Measurements from ENCODE around the gene CCDC28B. TPM values are rescaled to one million over a fixed set of nuclear protein-coding genes. Genes with fewer than 3 reads are reported as not detected.
A peak's percentile ranks its signal among the peaks of the same experiment; 100 is the strongest.

Gene CCDC28B
- polyA plus RNA-seq, 3 donors = 2.5 to 5.6 (median 3.7) TPM

DNA sequence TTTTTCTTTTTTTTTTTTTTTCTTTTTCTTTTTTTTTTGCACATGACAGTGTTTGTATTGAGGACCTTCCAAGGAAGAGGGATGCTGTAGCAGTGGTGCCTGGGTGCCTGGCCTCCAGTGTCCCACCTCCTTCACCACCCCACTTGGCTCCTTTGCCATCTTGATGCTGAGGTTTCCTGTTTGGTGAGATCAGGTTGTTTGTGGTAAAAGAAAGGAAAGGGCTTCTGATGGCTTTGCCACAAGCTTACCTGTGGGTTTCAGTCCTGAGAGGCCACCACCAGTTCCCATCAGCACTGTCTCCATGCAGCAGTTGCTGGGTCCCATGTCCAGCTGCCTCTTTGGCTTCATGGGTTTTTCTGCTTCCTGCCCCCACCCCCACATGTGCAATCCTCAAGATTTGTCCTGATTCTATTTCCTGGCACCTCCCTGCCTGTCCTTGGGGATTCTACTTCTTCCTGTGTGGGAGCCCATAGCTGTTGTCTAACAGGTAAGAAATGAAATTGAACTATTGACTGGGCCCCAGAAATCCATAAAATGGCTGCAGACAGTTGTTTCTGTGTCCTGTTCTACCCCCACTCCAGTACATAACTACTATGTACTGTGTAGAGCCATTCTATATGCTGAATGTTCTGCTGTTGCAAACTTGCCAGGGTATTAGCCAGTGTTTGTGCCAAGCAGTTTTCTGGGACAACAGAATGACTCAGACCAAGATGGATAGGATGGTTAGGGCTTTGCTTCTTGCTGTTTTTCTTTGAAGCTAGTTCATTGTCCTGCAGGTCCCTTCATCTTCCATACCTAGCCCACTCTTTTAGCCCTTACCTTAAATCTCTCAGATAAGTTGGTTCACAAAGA is 4.2 kb upstream of the CCDC28B start:
- peaks cover 15% of the 10 kb centered on the region for H3K4me1 Mint-ChIP-seq
- peaks cover 0 to under 1% (median under 1%) of the 10 kb centered on the region in 3 donors for H3K27me3 Mint-ChIP-seq (ENCODE audit: low read depth in 3 of 3)
- Histone ChIP-seq H3K4me1 (ENCODE audit: control insufficient read depth in 1 of 2, insufficient read depth in 2 of 2, low read length in 2 of 2) (peaks cover 12 to 17% of the 10 kb centered on the region in 2 donors), H3K27ac (ENCODE audit: low read depth in 1 of 2, low read length in 2 of 2) (no peak overlapping the region), H3K79me2 (ENCODE audit: insufficient read depth, low read length) (no peaks in the 10 kb centered on the region), H3K9ac (ENCODE audit: insufficient read depth, low read length, poor library complexity, severe bottlenecking) (no peak overlapping the region), H3K36me3 (replicated peaks in 1 of 2; ENCODE audit: control insufficient read depth in 1 of 2, insufficient read depth in 2 of 2, low read length in 2 of 2) (peaks cover 62 to 73% of the 10 kb centered on the region in 2 donors), H4K20me1 (ENCODE audit: insufficient read depth, low read length) (no peaks in the 10 kb centered on the region), H2AFZ (ENCODE audit: insufficient read depth, low read depth, low read length, poor library complexity, severe bottlenecking) (no peak overlapping the region), H3K4me3 (replicated peaks in 1 of 3; ENCODE audit: low read depth in 2 of 3, low read length in 3 of 3) (no peak overlapping the region), H3K9me3 (replicated peaks in 1 of 2; ENCODE audit: control insufficient read depth in 1 of 2, insufficient read depth in 1 of 2, low read length in 2 of 2) (no peaks in the 10 kb centered on the region), H3K27me3 (ENCODE audit: control insufficient read depth in 2 of 2, insufficient read depth in 2 of 2, low read length in 2 of 2) (no peaks in the 10 kb centered on the region), H3K4me2 (replicated peaks; ENCODE audit: extremely low read depth, low read length, poor library complexity, severe bottlenecking) (no peak overlapping the region)
- TF ChIP-seq, protein P1, sequence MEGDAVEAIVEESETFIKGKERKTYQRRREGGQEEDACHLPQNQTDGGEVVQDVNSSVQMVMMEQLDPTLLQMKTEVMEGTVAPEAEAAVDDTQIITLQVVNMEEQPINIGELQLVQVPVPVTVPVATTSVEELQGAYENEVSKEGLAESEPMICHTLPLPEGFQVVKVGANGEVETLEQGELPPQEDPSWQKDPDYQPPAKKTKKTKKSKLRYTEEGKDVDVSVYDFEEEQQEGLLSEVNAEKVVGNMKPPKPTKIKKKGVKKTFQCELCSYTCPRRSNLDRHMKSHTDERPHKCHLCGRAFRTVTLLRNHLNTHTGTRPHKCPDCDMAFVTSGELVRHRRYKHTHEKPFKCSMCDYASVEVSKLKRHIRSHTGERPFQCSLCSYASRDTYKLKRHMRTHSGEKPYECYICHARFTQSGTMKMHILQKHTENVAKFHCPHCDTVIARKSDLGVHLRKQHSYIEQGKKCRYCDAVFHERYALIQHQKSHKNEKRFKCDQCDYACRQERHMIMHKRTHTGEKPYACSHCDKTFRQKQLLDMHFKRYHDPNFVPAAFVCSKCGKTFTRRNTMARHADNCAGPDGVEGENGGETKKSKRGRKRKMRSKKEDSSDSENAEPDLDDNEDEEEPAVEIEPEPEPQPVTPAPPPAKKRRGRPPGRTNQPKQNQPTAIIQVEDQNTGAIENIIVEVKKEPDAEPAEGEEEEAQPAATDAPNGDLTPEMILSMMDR (IDR thresholded peaks at IDR 0.05) = no peak
- no peak overlapping the region for H3K4me3 Mint-ChIP-seq
- intact Hi-C loops (cut with micrococcal nuclease) = no loop called here
- no peak for DNase-seq
- peaks cover 0 to 1% (median 0%) of the 10 kb centered on the region in 7 donors for H3K9me3 Mint-ChIP-seq
- peak overlapping the region in 2 of 7 donors; percentile 20 to 29 for H3K27ac Mint-ChIP-seq
- H3K36me3 Mint-ChIP-seq = peaks cover 66 to 71% of the 10 kb centered on the region in 2 donors

DNA sequence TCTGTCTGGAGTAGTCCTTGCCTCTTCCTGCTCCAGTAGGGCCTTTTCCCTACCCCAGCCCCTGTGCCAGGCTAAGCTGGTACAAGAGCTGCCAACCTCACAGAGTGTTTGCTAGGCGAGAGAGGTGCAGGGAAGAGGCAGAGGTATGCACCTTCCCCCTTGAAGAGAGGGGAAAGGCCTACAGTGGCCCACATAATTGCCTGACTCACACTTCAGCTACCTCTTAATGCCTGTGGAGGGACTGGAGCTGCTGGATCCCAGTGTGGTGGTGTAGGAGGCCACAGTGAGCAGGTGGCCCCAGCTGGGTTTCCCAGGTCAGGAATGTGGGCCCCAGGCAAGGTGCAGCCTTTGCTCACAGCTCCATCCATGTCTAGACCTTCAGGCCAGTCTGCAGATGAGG is 3.3 kb upstream of the CCDC28B start:
- H3K4me2 ChIP-seq (replicated peaks; ENCODE audit: extremely low read depth, low read length, poor library complexity, severe bottlenecking) = no peak overlapping the region
- WGBS (ENCODE audit: insufficient coverage) = no CpG with 5 or more reads among the region's 1 CpG
- H3K9me3 ChIP-seq (replicated peaks in 1 of 2; ENCODE audit: control insufficient read depth in 1 of 2, insufficient read depth in 1 of 2, low read length in 2 of 2) = no peaks in the 10 kb centered on the region
- no peaks in the 10 kb centered on the region for H3K79me2 ChIP-seq (ENCODE audit: insufficient read depth, low read length)
- intact Hi-C loops (cut with micrococcal nuclease) = no loop called here
- H3K4me3 ChIP-seq (replicated peaks in 1 of 3; ENCODE audit: low read depth in 2 of 3, low read length in 3 of 3) = no peak overlapping the region
- H3K36me3 ChIP-seq (replicated peaks in 1 of 2; ENCODE audit: control insufficient read depth in 1 of 2, insufficient read depth in 2 of 2, low read length in 2 of 2) = peaks cover 54 to 64% of the 10 kb centered on the region in 2 donors
- Mint-ChIP-seq H3K4me3 (no peak overlapping the region), H3K36me3 (peaks cover 57 to 62% of the 10 kb centered on the region in 2 donors), H3K27me3 (ENCODE audit: low read depth in 3 of 3) (peaks cover 0 to 7% (median 6%) of the 10 kb centered on the region in 3 donors), H3K4me1 (peaks cover 23% of the 10 kb centered on the region), H3K27ac (peak overlapping the region in 3 of 7 donors; percentile 29 to 75 (median 64)), H3K9me3 (peaks cover 0 to 1% (median 0%) of the 10 kb centered on the region in 7 donors)
- H4K20me1 ChIP-seq (ENCODE audit: insufficient read depth, low read length) = no peaks in the 10 kb centered on the region
- H3K27me3 ChIP-seq (ENCODE audit: control insufficient read depth in 2 of 2, insufficient read depth in 2 of 2, low read length in 2 of 2) = no peaks in the 10 kb centered on the region
- H3K9ac ChIP-seq (ENCODE audit: insufficient read depth, low read length, poor library complexity, severe bottlenecking) = no peak overlapping the region
- peaks cover 21 to 24% of the 10 kb centered on the region in 2 donors for H3K4me1 ChIP-seq (ENCODE audit: control insufficient read depth in 1 of 2, insufficient read depth in 2 of 2, low read length in 2 of 2)
- no peak for DNase-seq
- H3K27ac ChIP-seq (ENCODE audit: low read depth in 1 of 2, low read length in 2 of 2) = peak overlapping the region in 1 of 2 donors; percentile 23
- TF ChIP-seq, protein P1 (IDR thresholded peaks at IDR 0.05) = no peak
- no peak overlapping the region for H2AFZ ChIP-seq (ENCODE audit: insufficient read depth, low read depth, low read length, poor library complexity, severe bottlenecking)
